ENCODE data around the gene FMO1. TPM values are rescaled to one million over a fixed set of nuclear protein-coding genes. Genes with fewer than 3 reads are reported as not detected.

Gene FMO1
- total RNA-seq, 1 donor from 2014 or later, result not detected

DNA sequence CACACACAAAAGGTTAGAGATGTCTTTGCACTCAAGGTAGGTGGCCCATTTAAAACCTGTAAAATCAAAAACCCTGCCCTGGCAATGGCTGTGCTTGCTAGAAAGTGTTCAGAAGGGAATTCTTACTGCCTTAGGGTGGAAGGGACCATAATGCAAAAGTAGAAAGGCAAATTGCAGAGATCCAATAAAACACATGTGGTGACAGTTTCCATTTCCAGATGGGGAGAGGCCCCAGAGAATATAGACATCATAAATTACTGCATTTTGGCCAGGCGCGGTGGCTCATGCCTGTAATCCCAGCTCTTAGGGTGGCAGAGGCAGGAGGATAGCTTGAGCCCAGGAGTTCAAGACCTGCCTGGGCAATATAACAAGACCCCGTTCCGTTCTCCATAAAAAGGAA lies 13.0 kb downstream of the FMO1 start:
- H3K4me3 ChIP-seq (ENCODE audit: low read depth, low read length), result no peak overlapping the region
- TF ChIP-seq, protein P1, sequence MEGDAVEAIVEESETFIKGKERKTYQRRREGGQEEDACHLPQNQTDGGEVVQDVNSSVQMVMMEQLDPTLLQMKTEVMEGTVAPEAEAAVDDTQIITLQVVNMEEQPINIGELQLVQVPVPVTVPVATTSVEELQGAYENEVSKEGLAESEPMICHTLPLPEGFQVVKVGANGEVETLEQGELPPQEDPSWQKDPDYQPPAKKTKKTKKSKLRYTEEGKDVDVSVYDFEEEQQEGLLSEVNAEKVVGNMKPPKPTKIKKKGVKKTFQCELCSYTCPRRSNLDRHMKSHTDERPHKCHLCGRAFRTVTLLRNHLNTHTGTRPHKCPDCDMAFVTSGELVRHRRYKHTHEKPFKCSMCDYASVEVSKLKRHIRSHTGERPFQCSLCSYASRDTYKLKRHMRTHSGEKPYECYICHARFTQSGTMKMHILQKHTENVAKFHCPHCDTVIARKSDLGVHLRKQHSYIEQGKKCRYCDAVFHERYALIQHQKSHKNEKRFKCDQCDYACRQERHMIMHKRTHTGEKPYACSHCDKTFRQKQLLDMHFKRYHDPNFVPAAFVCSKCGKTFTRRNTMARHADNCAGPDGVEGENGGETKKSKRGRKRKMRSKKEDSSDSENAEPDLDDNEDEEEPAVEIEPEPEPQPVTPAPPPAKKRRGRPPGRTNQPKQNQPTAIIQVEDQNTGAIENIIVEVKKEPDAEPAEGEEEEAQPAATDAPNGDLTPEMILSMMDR (conservative IDR thresholded peaks at IDR 0.05; ENCODE audit: low read depth, low read length), result no peak
- DNase-seq (ENCODE audit: low read depth), result no peak

DNA sequence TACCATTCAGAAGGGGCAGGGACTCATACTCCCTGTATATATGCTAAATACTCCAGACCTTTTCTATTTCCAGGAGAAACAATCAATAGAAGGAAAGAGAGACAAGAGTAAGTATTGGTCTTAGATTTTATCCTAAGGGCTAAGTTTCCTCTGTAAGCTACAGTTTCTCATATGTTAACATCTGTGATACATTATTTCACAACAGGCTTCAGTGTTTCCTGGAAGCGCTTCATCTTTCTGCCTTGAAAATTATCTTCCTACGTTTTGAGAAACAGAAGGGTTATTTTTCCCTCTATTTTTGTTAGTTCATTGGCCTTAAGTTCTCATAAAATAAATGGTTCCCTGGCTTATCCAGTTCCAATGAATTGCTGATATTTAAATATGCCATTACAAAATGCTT lies 15.6 kb downstream of the FMO1 start:
- no peak for DNase-seq (ENCODE audit: low read depth)
- TF ChIP-seq, protein P1 (conservative IDR thresholded peaks at IDR 0.05; ENCODE audit: low read depth, low read length), result no peak
- H3K4me3 ChIP-seq (ENCODE audit: low read depth, low read length), result no peak overlapping the region

DNA sequence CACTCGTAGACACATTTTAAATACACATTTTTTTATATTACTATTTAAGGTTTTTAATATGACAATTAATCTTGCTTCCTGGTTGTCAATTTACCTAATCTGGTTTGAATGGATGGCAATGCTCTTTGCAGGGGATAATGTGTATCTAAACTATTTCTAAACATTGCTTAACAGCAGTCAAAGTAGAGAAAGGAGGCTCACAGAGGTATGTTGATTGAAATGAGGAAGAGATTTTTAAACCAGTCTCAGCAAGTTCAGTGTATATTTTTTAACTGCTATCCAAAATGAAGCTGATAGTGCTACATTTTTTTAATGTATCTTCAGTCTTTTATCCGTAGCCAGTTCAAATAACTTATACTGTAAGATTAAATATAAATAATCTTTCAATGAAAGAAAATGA lies 17.4 kb downstream of the FMO1 start:
- TF ChIP-seq, protein P1 (conservative IDR thresholded peaks at IDR 0.05; ENCODE audit: low read depth, low read length), result no peak
- no peak overlapping the region for H3K4me3 ChIP-seq (ENCODE audit: low read depth, low read length)
- no peak for DNase-seq (ENCODE audit: low read depth)

DNA sequence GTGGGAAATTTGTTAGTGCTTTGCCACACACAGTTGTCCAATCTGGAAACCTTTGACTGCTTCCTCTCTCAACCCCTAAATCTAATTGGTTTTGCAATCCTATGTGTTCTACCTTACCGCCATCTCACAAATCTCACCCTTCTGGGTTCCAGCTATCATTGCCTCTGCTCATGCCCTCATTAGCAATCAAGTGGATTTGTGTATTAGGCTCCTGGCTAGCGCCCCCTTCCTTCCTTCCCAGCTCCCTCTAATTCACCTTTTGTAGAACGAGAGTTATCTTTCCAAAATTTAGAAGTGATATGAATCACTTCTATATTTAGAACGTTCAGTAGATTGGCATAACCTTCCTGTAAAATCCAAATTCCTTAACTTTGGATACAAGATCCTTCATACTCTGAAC lies 18.6 kb downstream of the FMO1 start:
- DNase-seq (ENCODE audit: low read depth), result no peak
- H3K4me3 ChIP-seq (ENCODE audit: low read depth, low read length), result no peak overlapping the region
- TF ChIP-seq, protein P1 (conservative IDR thresholded peaks at IDR 0.05; ENCODE audit: low read depth, low read length), result no peak

DNA sequence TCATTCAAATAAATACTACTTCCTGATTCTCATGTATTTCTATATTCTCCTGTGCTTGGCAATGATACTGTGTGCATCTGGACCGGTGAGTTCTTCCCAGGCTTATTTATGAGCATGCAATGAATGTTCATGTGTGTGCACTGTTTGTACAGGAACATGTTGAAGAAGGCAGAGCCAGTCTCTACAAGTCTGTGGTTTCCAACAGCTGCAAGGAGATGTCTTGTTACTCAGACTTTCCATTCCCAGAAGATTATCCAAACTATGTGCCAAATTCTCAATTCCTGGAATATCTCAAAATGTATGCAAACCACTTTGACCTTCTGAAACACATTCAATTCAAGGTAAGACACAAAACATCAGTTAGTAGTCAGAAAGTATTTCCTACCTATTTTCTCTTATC lies 19.1 kb downstream of the FMO1 start:
- TF ChIP-seq, protein P1 (conservative IDR thresholded peaks at IDR 0.05; ENCODE audit: low read depth, low read length), result no peak
- no peak for DNase-seq (ENCODE audit: low read depth)
- no peak overlapping the region for H3K4me3 ChIP-seq (ENCODE audit: low read depth, low read length)

DNA sequence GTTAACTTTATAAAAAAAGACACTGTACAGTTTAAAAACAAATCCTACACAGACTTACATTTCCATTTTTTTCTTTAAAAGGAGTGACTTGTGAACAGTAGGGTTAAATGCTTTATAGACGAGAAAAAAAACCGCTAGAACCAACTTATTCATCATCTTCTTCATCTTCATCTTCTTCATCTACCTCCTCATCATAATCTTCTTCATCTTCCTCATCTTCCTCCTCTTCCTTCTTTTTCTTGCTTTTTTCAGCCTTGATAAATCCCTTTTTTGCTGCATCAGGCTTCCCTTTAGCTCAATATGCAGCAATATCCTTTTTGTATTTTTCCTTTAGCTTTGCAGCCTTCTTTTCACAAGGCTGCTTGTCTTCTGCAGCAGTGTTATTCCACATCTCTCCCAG lies 22.5 kb downstream of the FMO1 start:
- TF ChIP-seq, protein P1 (conservative IDR thresholded peaks at IDR 0.05; ENCODE audit: low read depth, low read length), result no peak
- H3K4me3 ChIP-seq (ENCODE audit: low read depth, low read length), result no peak overlapping the region
- no peak for DNase-seq (ENCODE audit: low read depth)

DNA sequence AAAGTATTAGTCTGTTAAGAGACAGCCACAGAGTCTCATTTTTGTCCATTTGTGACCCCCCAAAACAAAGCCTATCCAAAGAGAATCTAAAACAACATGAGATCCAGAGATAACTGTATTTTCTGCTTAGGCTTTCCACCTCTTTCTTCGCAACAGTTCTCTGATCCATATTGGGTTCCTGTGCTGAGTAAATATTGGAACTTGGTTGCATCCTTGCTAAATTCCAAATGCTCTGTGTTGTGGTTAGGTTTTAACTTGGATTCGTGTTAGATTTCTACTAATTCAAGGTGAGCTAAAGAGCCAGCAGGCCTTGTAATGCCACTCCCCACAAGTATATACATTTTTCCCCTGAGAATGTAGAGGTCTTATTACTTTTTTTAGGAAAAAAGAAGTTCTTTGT lies 29.2 kb downstream of the FMO1 start:
- no peak overlapping the region for H3K4me3 ChIP-seq (ENCODE audit: low read depth, low read length)
- DNase-seq (ENCODE audit: low read depth), result no peak
- TF ChIP-seq, protein P1 (conservative IDR thresholded peaks at IDR 0.05; ENCODE audit: low read depth, low read length), result no peak
